ENCODE results near the gene ANLN.
"Not testable (repeated sequence)": the region's sequence is repeated elsewhere in the genome, so short reads cannot be mapped to it uniquely, and the experiment has no call there.

The ANLN gene

DNA sequence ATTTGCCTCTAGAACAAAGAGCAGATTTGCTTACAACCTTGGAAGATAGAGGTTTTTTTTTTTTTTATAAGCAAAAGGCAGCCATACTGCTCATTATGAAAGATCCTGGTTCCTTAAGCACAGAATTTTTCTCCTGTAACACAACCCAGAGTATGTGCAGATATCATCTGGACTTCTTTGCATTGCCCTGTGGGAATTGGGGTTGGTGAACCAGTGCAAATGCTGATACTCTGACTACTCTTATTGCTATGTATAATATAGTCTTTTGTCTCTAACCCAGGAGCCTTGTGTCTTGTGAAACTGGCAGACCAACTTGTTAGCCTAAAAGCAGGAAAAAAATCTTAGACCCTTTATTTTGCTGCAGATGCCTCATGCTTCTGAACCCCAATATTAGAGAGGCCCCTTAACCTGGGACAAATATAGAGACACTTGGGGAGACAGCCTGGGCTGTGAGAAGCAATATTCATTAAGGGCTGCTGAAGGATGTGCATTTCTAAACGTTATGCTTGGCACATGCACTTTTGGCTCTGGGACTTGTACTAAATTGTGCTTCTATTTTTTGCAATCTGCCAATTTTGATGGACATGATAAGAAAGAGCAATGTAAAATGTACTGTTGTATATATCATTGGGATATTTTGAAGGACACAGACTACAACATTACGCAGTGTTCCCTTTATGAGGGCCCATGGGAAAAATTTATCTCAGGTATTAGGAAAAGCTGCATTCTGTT is 78.9 kb downstream of the ANLN start:
- DNase-seq = no peak

GRCh38 chr7:36469236-36469635 is 79.6 kb downstream of the ANLN start:
- DNase-seq = no peak

DNA sequence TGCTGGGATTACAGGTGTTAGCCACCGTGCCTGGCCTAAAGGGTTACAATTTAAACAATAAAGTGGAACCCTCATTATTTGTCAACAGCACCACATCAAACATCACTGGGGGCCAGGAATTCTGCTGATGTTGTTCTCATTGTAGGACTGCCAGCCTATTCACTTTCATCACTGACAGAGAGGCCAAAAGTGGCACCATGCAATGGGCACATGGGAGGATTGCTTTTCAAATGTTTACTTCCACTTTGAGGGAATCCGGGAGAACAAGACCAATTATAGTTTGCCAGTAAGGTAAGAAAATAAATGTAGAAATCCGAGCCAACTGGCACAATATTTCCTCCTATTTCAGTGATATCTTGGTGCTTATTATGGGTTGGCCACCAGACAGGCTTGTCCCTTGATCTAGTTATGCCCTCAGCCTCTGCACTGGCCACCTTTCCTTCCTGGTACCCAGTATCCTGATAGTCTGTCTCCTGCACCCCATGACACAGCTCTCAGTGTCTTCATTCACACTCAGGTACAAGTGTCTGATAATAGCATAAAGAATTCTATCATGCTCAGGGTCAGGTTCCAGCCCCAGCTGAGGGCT is 82.6 kb downstream of the ANLN start:
- no peak for DNase-seq

- peak; percentile 7 for DNase-seq
Measured at GRCh38 chr7:36473454-36474282, 84.0 kb downstream of the ANLN start.

- no peak for DNase-seq
Measured at GRCh38 chr7:36474283-36475010, 84.8 kb downstream of the ANLN start.

- DNase-seq = no peak
Measured at GRCh38 chr7:36475011-36475342, 85.3 kb downstream of the ANLN start.

GRCh38 chr7:36475381-36475780 is 85.7 kb downstream of the ANLN start:
- DNase-seq = no peak

GRCh38 chr7:36478745-36479144 is 89.1 kb downstream of the ANLN start:
- no peak for DNase-seq

- DNase-seq = not testable (repeated sequence)
Measured at GRCh38 chr7:36483853-36484252, 94.2 kb downstream of the ANLN start.

DNA sequence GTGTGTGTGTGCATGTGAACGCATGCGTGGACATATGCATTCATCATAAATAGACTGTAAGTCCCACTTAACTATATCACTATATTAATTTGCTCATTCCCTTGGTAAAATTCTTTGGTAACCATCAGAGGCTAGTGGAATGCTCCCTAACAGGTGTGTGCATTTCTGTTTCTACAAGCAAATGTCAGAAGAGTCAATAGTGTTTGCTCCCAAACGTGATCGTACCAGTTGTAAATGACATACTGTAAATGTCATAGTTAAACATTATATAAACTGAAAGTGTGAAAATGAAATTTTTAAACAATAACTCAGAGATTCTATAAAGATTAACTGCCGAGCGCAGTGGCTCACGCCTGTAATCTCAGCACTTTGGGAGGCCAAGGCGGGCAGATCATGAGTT is 94.6 kb downstream of the ANLN start:
- DNase-seq = no peak

DNA sequence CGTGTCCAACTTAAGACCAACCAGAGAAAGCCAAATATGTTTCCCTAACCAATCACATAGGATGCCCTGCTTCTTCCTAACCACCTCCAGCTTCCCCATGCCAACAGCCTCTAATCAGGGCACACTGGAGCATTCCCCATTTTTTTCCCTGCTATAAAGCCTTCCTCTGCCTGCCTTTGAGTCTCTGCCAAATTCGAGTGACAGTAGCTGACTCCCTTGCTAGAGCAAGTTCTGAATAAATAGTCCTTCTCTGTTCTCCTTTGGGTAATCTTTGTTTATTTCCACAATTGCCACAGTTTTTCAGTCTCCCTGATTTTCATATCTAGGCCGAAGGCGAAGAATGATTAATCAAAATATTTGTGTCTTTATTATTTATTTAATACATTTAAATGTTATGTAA is 96.7 kb downstream of the ANLN start:
- DNase-seq = no peak

GRCh38 chr7:36487756-36488336 is 98.2 kb downstream of the ANLN start:
- peak; percentile 67 for DNase-seq

DNA sequence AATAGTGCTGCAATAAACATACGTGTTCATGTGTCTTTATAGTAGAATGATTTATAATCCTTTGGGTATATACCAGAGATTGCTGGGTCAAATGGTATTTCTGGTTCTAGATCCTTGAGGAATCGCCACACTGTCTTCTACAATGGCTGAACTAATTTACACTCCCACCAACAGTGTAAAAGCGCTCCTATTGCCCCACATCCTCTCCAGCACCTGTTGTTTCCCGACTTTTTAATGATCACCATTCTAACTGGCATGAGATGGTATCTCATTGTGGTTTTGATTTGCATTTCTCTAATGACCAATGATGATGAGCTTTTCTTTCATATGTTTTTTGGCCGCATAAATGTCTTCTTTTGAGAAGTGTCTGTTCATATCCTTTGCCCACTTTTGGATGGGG is 99.0 kb downstream of the ANLN start:
- not testable (repeated sequence) for DNase-seq

DNA sequence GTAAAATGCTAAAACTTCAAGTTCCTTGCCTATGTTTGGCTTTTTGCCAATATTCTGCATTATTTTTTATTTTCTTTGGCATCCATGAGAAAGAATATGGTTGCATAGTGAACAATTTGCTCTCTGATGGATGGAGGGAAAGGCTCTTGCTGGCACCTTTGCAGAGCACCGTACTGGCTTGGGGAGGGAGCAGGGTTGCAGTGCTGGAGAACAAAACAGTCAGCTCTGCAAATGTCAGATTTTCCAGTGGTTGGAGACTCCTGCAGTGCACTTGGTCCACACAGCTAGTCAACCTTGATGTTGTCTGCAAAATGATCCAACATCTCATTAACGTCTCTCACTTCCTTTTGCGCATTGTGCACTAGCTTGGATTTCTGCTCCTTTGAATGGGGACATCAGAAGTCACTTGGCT is 100.8 kb downstream of the ANLN start:
- no peak for DNase-seq

DNA sequence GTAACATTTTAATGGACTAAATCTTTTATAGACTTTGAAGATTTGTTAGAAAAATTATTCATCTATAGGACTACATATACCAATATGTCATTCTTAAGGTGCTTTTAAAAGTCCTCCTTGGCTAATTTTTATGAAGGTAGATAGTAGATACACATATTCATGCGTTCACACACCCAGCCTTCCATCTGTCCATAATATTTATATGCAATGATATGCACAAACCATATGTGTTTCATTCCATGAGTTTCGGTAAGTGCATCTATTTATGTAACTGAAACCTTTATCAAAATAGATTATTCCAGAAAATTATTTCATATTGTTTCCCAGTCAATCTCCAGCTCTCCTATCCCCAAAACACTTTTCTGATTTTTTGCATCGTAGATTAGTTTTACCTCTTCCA is 101.7 kb downstream of the ANLN start:
- DNase-seq = no peak

GRCh38 chr7:36496576-36496975 is 106.9 kb downstream of the ANLN start:
- no peak for DNase-seq

DNA sequence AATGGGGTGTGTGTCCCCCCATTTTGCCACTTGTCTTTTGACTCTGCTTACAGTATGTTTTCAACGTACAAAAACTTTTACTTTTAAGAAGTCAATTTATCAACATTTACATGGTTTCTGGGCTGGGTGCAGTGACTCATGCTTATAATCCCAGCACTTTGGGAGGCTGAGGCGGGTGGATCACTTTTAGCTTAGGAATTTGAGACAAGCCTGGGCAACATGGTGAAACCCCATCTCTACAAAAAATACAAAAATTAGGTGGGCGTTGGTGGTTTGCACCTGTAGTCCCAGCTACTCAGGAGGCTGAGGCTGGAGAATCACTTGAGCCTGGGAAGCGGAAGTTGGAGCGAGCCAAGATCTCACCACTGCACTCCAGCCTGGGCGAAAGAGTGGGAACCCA is 107.5 kb downstream of the ANLN start:
- DNase-seq = not testable (repeated sequence)

DNA sequence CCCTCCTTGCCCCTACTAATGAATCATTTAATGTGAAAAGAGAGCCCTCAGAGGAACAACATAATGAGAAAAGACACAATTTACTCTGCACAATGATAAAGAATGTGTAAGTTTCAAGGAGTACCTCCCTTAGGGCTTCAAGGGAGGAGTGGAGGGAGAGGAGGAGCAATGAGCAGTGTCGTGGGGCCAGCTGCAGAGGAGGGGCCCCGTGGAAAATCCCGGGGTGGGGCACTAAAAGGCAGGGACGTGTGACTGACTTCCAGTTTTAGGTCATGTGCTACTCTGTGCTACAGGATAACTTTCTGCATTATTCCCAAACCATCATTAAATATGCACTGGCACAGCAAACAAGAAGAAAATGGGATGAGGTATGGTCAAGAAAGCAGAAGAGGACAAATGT is 108.1 kb downstream of the ANLN start:
- no peak for DNase-seq

All from CD4-positive, alpha-beta T cell treated with Interleukin-4 for 4 hours (primary cell).